ENCODE measurements around the gene ARID1B. TPM values are rescaled to one million over a fixed set of nuclear protein-coding genes. Genes with fewer than 3 reads are reported as not detected.

Gene ARID1B
- total and polyA plus RNA-seq, 2 of the 13 experiments (the other 11 are each of a cell fraction or from before 2014, with no cell fraction given), result 20.1 to 32.6 TPM

DNA sequence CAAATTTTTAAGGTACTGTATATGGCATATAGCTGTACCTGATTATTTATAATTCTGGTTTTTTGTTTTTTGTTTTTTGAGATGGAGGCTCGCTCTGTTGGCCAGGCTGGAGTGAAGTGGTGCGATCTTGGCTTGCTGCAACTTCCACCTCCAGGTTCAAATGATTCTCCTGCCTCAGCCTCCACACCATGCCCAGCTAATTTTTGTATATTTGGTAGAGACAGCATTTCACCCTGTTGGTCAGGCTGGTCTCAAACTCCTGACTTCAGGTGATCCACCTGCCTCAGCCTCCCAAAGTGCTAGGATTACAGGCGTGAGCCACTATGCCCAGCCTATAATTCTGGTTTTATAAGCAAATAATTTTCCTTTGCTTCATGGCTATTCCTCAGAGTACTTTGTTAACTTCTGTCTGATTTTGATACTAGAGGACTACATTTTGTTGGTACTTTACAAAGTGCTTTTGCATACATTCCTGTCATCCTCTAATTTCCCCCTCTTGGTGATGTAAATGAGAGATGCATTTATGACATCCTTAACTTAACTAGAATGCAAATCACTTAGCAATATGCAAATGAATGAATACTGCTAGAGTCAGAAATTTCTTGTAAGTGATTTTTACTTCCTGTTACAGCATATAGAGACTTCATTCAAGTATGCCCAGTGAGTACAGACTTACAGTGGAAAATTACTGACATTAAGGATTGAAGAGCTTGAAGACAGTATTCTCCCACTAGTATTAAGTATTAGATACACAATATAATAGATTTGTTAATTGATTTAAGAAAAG, 35.7 kb upstream of the ARID1B start:
- H3K9me3 ChIP-seq (ENCODE audit: low read length), result peaks cover 20% of the 10 kb centered on the region
- no peak overlapping the region for H3K9ac ChIP-seq (ENCODE audit: insufficient read depth, low read depth, low read length)
- ChIA-PET POLR2A (no interaction called here), CTCF (ENCODE audit: low intra/inter-chr PET ratio, low total read pairs) (no interaction called here)
- DNase-seq (ENCODE audit: low spot score) (no peak), ATAC-seq (no peak), FAIRE-seq (no peak)
- no peaks in the 10 kb centered on the region for H3K79me2 ChIP-seq (ENCODE audit: insufficient read depth, low read length)
- intact Hi-C loops (cut with micrococcal nuclease; ENCODE audit: unreplicated experiment) (no loop called here), in situ Hi-C loops (cut with HindIII; ENCODE audit: extremely low pct_ligation_motif_present, low pct_unique_long_range_greater_than_20kb) (no loop called here)
- no peak overlapping the region for H3K27ac ChIP-seq (ENCODE audit: extremely low read length, insufficient read depth, low read length)
- TF ChIP-seq ZNF292 (CRISPR knock-in tag; IDR thresholded peaks at IDR 0.05; ENCODE audit: borderline replicate concordance, low read depth), result no peak
- no peak for TF ChIP-seq ZBTB26 (CRISPR knock-in tag; IDR thresholded peaks at IDR 0.05; ENCODE audit: borderline replicate concordance)
- no peak for TF ChIP-seq ZNF253 (CRISPR knock-in tag; IDR thresholded peaks at IDR 0.05; ENCODE audit: borderline replicate concordance)
- TF ChIP-seq, protein P1, sequence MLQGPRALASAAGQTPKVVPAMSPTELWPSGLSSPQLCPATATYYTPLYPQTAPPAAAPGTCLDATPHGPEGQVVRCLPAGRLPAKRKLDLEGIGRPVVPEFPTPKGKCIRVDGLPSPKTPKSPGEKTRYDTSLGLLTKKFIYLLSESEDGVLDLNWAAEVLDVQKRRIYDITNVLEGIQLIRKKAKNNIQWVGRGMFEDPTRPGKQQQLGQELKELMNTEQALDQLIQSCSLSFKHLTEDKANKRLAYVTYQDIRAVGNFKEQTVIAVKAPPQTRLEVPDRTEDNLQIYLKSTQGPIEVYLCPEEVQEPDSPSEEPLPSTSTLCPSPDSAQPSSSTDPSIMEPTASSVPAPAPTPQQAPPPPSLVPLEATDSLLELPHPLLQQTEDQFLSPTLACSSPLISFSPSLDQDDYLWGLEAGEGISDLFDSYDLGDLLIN (CRISPR knock-in tag; IDR thresholded peaks at IDR 0.05; ENCODE audit: borderline replicate concordance), result no peak
- no peak for TF ChIP-seq MLX (CRISPR knock-in tag; IDR thresholded peaks at IDR 0.05)
- TF ChIP-seq ZNF609 (CRISPR knock-in tag; IDR thresholded peaks at IDR 0.05; ENCODE audit: borderline replicate concordance), result no peak
- TF ChIP-seq FOXJ3 (CRISPR knock-in tag; IDR thresholded peaks at IDR 0.05; ENCODE audit: borderline replicate concordance), result no peak
- TF ChIP-seq SATB2 (CRISPR knock-in tag; IDR thresholded peaks at IDR 0.05), result no peak
- TF ChIP-seq ZSCAN22 (CRISPR knock-in tag; IDR thresholded peaks at IDR 0.05), result no peak
- TF ChIP-seq, protein P2, sequence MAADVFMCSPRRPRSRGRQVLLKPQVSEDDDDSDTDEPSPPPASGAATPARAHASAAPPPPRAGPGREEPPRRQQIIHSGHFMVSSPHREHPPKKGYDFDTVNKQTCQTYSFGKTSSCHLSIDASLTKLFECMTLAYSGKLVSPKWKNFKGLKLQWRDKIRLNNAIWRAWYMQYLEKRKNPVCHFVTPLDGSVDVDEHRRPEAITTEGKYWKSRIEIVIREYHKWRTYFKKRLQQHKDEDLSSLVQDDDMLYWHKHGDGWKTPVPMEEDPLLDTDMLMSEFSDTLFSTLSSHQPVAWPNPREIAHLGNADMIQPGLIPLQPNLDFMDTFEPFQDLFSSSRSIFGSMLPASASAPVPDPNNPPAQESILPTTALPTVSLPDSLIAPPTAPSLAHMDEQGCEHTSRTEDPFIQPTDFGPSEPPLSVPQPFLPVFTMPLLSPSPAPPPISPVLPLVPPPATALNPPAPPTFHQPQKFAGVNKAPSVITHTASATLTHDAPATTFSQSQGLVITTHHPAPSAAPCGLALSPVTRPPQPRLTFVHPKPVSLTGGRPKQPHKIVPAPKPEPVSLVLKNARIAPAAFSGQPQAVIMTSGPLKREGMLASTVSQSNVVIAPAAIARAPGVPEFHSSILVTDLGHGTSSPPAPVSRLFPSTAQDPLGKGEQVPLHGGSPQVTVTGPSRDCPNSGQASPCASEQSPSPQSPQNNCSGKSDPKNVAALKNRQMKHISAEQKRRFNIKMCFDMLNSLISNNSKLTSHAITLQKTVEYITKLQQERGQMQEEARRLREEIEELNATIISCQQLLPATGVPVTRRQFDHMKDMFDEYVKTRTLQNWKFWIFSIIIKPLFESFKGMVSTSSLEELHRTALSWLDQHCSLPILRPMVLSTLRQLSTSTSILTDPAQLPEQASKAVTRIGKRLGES (CRISPR knock-in tag; IDR thresholded peaks at IDR 0.05; ENCODE audit: borderline replicate concordance), result no peak
- no peak for TF ChIP-seq HCFC1 (IDR thresholded peaks at IDR 0.05; ENCODE audit: low read depth, low read length)
- BruUV-seq (replicated peaks), result no TSS peak
- no peak overlapping the region for H3K4me3 ChIP-seq (replicated peaks in 1 of 3; ENCODE audit: insufficient read depth in 1 of 3, low read depth in 2 of 3, low read length in 3 of 3)
- 25% methylated on average over 3 of the region's 3 CpGs for WGBS (ENCODE audit: low lambda C conversion rate)
- no peaks in the 10 kb centered on the region for H3K36me3 ChIP-seq (replicated peaks in 1 of 2; ENCODE audit: control insufficient read depth in 1 of 2, insufficient read depth in 2 of 2, low read length in 2 of 2)
- H3K27me3 ChIP-seq (ENCODE audit: control insufficient read depth in 1 of 2, insufficient read depth in 2 of 2, low read length in 2 of 2), result no peaks in the 10 kb centered on the region
- no peak overlapping the region for H3K4me2 ChIP-seq (ENCODE audit: low read depth, low read length)
- H2AFZ ChIP-seq (ENCODE audit: low read length), result no peak overlapping the region
- H3K4me1 ChIP-seq (ENCODE audit: insufficient read depth, low read length), result no peaks in the 10 kb centered on the region
- H4K20me1 ChIP-seq (ENCODE audit: insufficient read depth, low read length), result no peaks in the 10 kb centered on the region
